ENCODE data around the gene PTPRG.

Gene PTPRG

DNA sequence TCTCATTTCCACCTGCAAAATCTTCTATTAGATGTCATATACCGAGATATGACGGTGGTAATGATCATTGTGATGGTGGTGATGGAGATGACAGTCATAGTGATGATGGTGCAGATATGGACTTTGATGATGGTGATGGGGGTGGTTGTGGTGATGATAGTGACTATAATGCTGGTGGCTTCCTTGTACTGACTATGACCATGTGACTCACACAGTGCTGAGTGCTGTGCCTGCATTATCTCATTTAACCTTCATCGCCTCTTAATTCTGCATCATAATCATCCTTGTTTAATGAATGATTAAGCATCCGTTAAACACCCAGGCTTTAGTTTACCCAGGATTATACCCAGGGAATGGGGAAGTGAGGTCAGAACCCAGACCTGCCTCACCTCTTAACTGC, 480.3 kb downstream of the PTPRG start:
- no peak for TF ChIP-seq CEBPB (IDR thresholded peaks at IDR 0.05)
- TF ChIP-seq NFIC (IDR thresholded peaks at IDR 0.05) = no peak
- TF ChIP-seq ZBTB7A (IDR thresholded peaks at IDR 0.05; ENCODE audit: low read depth) = no peak
- TF ChIP-seq, protein P1, sequence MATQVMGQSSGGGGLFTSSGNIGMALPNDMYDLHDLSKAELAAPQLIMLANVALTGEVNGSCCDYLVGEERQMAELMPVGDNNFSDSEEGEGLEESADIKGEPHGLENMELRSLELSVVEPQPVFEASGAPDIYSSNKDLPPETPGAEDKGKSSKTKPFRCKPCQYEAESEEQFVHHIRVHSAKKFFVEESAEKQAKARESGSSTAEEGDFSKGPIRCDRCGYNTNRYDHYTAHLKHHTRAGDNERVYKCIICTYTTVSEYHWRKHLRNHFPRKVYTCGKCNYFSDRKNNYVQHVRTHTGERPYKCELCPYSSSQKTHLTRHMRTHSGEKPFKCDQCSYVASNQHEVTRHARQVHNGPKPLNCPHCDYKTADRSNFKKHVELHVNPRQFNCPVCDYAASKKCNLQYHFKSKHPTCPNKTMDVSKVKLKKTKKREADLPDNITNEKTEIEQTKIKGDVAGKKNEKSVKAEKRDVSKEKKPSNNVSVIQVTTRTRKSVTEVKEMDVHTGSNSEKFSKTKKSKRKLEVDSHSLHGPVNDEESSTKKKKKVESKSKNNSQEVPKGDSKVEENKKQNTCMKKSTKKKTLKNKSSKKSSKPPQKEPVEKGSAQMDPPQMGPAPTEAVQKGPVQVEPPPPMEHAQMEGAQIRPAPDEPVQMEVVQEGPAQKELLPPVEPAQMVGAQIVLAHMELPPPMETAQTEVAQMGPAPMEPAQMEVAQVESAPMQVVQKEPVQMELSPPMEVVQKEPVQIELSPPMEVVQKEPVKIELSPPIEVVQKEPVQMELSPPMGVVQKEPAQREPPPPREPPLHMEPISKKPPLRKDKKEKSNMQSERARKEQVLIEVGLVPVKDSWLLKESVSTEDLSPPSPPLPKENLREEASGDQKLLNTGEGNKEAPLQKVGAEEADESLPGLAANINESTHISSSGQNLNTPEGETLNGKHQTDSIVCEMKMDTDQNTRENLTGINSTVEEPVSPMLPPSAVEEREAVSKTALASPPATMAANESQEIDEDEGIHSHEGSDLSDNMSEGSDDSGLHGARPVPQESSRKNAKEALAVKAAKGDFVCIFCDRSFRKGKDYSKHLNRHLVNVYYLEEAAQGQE (IDR thresholded peaks at IDR 0.05; ENCODE audit: low read depth) = no peak
- no peak for TF ChIP-seq CREB1 (IDR thresholded peaks at IDR 0.05; ENCODE audit: low read depth)
- no peak for TF ChIP-seq TEAD4 (IDR thresholded peaks at IDR 0.05)
- no peak for TF ChIP-seq TAF1 (IDR thresholded peaks at IDR 0.05; ENCODE audit: low read depth)
- no peak for TF ChIP-seq EP300 (IDR thresholded peaks at IDR 0.05; ENCODE audit: borderline replicate concordance)
- TF ChIP-seq FOXM1 (IDR thresholded peaks at IDR 0.05; ENCODE audit: borderline replicate concordance, low read depth) = no peak
- TF ChIP-seq, protein P2, sequence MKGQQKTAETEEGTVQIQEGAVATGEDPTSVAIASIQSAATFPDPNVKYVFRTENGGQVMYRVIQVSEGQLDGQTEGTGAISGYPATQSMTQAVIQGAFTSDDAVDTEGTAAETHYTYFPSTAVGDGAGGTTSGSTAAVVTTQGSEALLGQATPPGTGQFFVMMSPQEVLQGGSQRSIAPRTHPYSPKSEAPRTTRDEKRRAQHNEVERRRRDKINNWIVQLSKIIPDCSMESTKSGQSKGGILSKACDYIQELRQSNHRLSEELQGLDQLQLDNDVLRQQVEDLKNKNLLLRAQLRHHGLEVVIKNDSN (IDR thresholded peaks at IDR 0.05) = no peak
- TF ChIP-seq RAD21 (IDR thresholded peaks at IDR 0.05; ENCODE audit: low read depth) = no peak
- TF ChIP-seq EGR1 (IDR thresholded peaks at IDR 0.05) = no peak
- no peak for TF ChIP-seq TCF12 (IDR thresholded peaks at IDR 0.05; ENCODE audit: low read depth)
- TF ChIP-seq, protein P3, sequence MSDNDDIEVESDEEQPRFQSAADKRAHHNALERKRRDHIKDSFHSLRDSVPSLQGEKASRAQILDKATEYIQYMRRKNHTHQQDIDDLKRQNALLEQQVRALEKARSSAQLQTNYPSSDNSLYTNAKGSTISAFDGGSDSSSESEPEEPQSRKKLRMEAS (IDR thresholded peaks at IDR 0.05) = no peak
- no peak for TF ChIP-seq YY1 (IDR thresholded peaks at IDR 0.05; ENCODE audit: low read depth)

DNA sequence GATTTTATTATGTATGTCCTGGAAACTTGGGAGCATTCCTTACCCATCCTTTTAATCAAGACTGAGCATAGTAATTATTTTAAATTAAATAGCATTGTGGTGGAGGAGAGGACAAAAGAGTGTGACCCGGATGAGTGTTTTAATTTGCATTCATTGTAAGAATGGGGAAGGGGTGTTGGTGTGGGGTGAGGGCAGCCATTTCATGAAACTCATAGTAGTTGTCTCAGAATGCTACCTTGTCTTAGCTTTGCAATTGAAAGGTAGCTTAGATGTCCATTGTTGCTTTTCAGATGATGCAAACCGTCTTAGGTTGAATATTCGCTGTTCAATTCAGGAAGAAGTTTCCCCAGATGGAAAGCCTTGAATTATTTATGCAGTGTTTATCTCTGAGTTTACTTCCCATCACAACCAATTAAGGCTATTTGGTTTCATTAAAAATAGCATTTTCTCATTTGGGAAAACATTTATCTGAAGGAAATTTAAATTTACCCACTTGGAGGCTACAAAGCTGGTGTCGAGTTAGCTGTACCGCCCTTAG, 483.6 kb downstream of the PTPRG start:
- TF ChIP-seq RAD21 (IDR thresholded peaks at IDR 0.05; ENCODE audit: low read depth) (no peak), EGR1 (IDR thresholded peaks at IDR 0.05) (no peak), CEBPB (IDR thresholded peaks at IDR 0.05) (no peak), EP300 (IDR thresholded peaks at IDR 0.05; ENCODE audit: borderline replicate concordance) (no peak), TEAD4 (IDR thresholded peaks at IDR 0.05) (no peak)
- TF ChIP-seq, protein P1 (IDR thresholded peaks at IDR 0.05; ENCODE audit: low read depth) = no peak

DNA sequence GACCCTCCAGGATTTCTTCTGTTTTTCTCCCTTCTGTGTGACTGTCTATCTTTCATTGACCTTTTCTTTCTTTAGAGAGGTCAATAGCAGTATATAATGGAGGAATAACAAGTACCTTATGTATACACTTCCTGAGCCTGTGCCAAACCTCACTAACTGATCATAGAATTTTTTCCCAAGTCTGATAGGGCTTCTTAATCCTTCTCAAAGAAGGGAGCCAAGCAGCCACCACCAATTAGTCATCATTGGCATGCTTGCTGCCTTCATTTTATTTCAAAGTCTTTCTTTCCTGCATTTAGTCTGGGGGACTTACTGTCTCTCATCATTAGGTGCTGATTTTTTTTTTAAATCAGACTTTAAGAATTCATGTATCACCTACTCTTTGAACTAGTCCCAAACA, 485.0 kb downstream of the PTPRG start:
- TF ChIP-seq, protein P1 (IDR thresholded peaks at IDR 0.05; ENCODE audit: low read depth) = no peak
- TF ChIP-seq RAD21 (IDR thresholded peaks at IDR 0.05; ENCODE audit: low read depth) (no peak), FOXM1 (IDR thresholded peaks at IDR 0.05; ENCODE audit: borderline replicate concordance, low read depth) (no peak), TEAD4 (IDR thresholded peaks at IDR 0.05) (no peak), YY1 (IDR thresholded peaks at IDR 0.05; ENCODE audit: low read depth) (no peak), TAF1 (IDR thresholded peaks at IDR 0.05; ENCODE audit: low read depth) (no peak), EGR1 (IDR thresholded peaks at IDR 0.05) (no peak), NFIC (IDR thresholded peaks at IDR 0.05) (no peak), TCF12 (IDR thresholded peaks at IDR 0.05; ENCODE audit: low read depth) (no peak), CEBPB (IDR thresholded peaks at IDR 0.05) (no peak), EP300 (IDR thresholded peaks at IDR 0.05; ENCODE audit: borderline replicate concordance) (no peak), CREB1 (IDR thresholded peaks at IDR 0.05; ENCODE audit: low read depth) (no peak)
- TF ChIP-seq, protein P3 (IDR thresholded peaks at IDR 0.05) = no peak
- TF ChIP-seq, protein P2 (IDR thresholded peaks at IDR 0.05) = no peak

DNA sequence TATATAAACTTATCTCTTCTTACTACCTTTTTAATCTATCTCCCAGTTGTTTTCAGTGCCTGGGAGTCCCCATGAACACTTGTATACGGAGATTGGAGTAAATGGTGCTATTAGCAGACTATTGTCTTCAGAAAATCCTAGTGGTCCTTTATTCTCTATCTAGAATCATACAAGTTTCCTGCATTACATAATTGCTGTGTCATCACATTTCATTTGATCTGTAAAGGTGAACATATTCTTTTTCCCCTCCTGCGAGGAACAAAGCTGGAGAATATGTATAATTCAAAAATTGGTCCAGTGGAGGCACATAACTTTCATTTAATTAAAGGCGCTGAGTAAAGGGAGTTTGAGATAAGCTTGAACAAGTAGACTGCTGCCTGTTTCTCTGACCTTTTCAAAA, 487.2 kb downstream of the PTPRG start:
- TF ChIP-seq ZBTB7A (IDR thresholded peaks at IDR 0.05; ENCODE audit: low read depth) = no peak
- no peak for TF ChIP-seq TCF12 (IDR thresholded peaks at IDR 0.05; ENCODE audit: low read depth)
- TF ChIP-seq FOXM1 (IDR thresholded peaks at IDR 0.05; ENCODE audit: borderline replicate concordance, low read depth) = no peak
- TF ChIP-seq TEAD4 (IDR thresholded peaks at IDR 0.05) = no peak
- no peak for TF ChIP-seq CREB1 (IDR thresholded peaks at IDR 0.05; ENCODE audit: low read depth)
- no peak for TF ChIP-seq EGR1 (IDR thresholded peaks at IDR 0.05)
